Liver (tissue), 9 donors: Measurements from ENCODE around the gene AGR2. TPM values are rescaled to one million over a fixed set of nuclear protein-coding genes. Genes with fewer than 3 reads are reported as not detected.
"Not testable (repeated sequence)": the region's sequence is repeated elsewhere in the genome, so short reads cannot be mapped to it uniquely, and the experiment has no call there.

Source experiments
- DNase-seq: peaks from one replicate; pipeline ENCODE4 v3.0.0-alpha.2; 2017; ENCODE audit warnings: low spot score
- H3K27ac ChIP-seq, 2 donors: one replicate each; pipeline ENCODE4 v1.7.0; 2013; ENCODE audit warnings: inconsistent platforms in 2 of 2, low read length in 2 of 2, control low read depth in 1 of 2, low read depth in 1 of 2, mild to moderate bottlenecking in 1 of 2
- H3K27me3 ChIP-seq, 4 donors: one replicate each; pipeline versions ENCODE4 v1.6.1 to v1.7.0; 2013; ENCODE audit warnings: low read length in 3 of 4, inconsistent platforms in 1 of 4, mild to moderate bottlenecking in 1 of 4, moderate library complexity in 1 of 4; ENCODE audit not compliant: control insufficient read depth in 4 of 4, insufficient read depth in 4 of 4
- H3K36me3 ChIP-seq, 4 donors: one replicate each; pipeline versions ENCODE4 v1.6.1 to v1.7.0; 2013; ENCODE audit warnings: low read length in 3 of 4, mild to moderate bottlenecking in 3 of 4, low read depth in 1 of 4, moderate library complexity in 1 of 4; ENCODE audit not compliant: control insufficient read depth in 4 of 4, insufficient read depth in 3 of 4
- H3K4me1 ChIP-seq, 4 donors: one replicate each; pipeline versions ENCODE4 v1.6.1 to v1.7.0; 2013; ENCODE audit warnings: low read length in 3 of 4, mild to moderate bottlenecking in 3 of 4, moderate library complexity in 1 of 4; ENCODE audit not compliant: control insufficient read depth in 4 of 4, insufficient read depth in 4 of 4
- H3K4me3 ChIP-seq, 3 donors: one replicate each; pipeline versions ENCODE4 v1.6.1 to v1.7.0; 2013; ENCODE audit warnings: low read length in 3 of 3, control low read depth in 1 of 3, low read depth in 1 of 3, mild to moderate bottlenecking in 1 of 3
- H3K9ac ChIP-seq, 2 donors: one replicate each; pipeline ENCODE4 v1.7.0; 2013; ENCODE audit warnings: low read length in 2 of 2, mild to moderate bottlenecking in 2 of 2, moderate library complexity in 2 of 2, control low read depth in 1 of 2, low read depth in 1 of 2
- H3K9me3 ChIP-seq, 4 donors: one replicate each; pipeline versions ENCODE4 v1.6.1 to v1.7.0; 2013; ENCODE audit warnings: low read length in 3 of 4; ENCODE audit not compliant: control insufficient read depth in 4 of 4
- EGR1 ChIP-seq, 2 donors: IDR thresholded peaks; 2 replicates each; pipeline ENCODE4 v1.6.1; 2016 to 2018; ENCODE audit warnings: antibody characterized with exemption in 2 of 2, low read depth in 2 of 2
- FOXA1 ChIP-seq: IDR thresholded peaks from 2 replicates; pipeline ENCODE4 v1.6.1; 2016; ENCODE audit warnings: antibody characterized with exemption
- FOXA2 ChIP-seq: IDR thresholded peaks from 2 replicates; pipeline ENCODE4 v1.6.1; 2016; ENCODE audit warnings: antibody characterized with exemption
- GABPA ChIP-seq, 2 donors: IDR thresholded peaks in 1 of 2; conservative IDR thresholded peaks in 1 of 2; 2 replicates each; pipeline ENCODE4 v1.6.1; 2016; ENCODE audit warnings: antibody characterized with exemption in 2 of 2, mild to moderate bottlenecking in 1 of 2, moderate library complexity in 1 of 2
- HNF4A ChIP-seq, 2 donors: conservative IDR thresholded peaks; 2 replicates each; pipeline ENCODE4 v1.6.1; 2016; ENCODE audit warnings: antibody characterized with exemption in 2 of 2, mild to moderate bottlenecking in 2 of 2
- HNF4G ChIP-seq: IDR thresholded peaks from 2 replicates; pipeline ENCODE4 v1.6.1; 2016; ENCODE audit warnings: antibody characterized with exemption
- JUND ChIP-seq, 2 donors: IDR thresholded peaks; 2 replicates each; pipeline ENCODE4 v1.6.1; 2016; ENCODE audit warnings: antibody characterized with exemption in 2 of 2
- MAX ChIP-seq: IDR thresholded peaks from 2 replicates; pipeline ENCODE4 v1.6.1; 2016; ENCODE audit warnings: antibody characterized with exemption
- NR2F2 ChIP-seq: IDR thresholded peaks from 2 replicates; pipeline ENCODE4 v1.6.1; 2016; ENCODE audit warnings: antibody characterized with exemption
- RAD21 ChIP-seq, 2 donors: IDR thresholded peaks; 2 replicates each; pipeline ENCODE4 v1.6.1; 2016; ENCODE audit warnings: antibody characterized with exemption in 2 of 2, mild to moderate bottlenecking in 2 of 2
- RXRA ChIP-seq, 2 donors: IDR thresholded peaks; 2 replicates each; pipeline ENCODE4 v1.6.1; 2017 to 2018; ENCODE audit warnings: antibody characterized with exemption in 2 of 2, mild to moderate bottlenecking in 1 of 2
- SP1 ChIP-seq: IDR thresholded peaks from 2 replicates; pipeline ENCODE4 v1.6.1; 2018; ENCODE audit warnings: antibody characterized with exemption, mild to moderate bottlenecking
- TAF1 ChIP-seq: conservative IDR thresholded peaks from 2 replicates; pipeline ENCODE4 v1.6.1; 2016; ENCODE audit warnings: antibody characterized with exemption, mild to moderate bottlenecking
- YY1 ChIP-seq: IDR thresholded peaks from 2 replicates; pipeline ENCODE4 v1.6.1; 2016; ENCODE audit warnings: antibody characterized with exemption, mild to moderate bottlenecking
- ZBTB33 ChIP-seq: IDR thresholded peaks from 2 replicates; pipeline ENCODE4 v1.6.1; 2016; ENCODE audit warnings: antibody characterized with exemption
- WGBS: extraction: QIAGEN DNeasy Blood & Tissue Kit; methylation state at CpG from one replicate; pipeline ENCODE4 v1.1.7; 2013; 5-methylcytosine and 5-hydroxymethylcytosine counted together
- polyA plus RNA-seq, 2 donors: library from polyadenylated mRNA; stranded (reverse) in 1 of 2; unstranded in 1 of 2; fragments of 200-250 nt in 1 of 2; fragments of >200 nt in 1 of 2; fragmentation: Nextera tagmentation in 1 of 2; extraction: Ambion mirVana in 1 of 2; gene quantifications; one replicate each; pipeline versions ENCODE4 v1.2.1 to v1.2.3, GENCODE V29; 2013 to 2015
- total RNA-seq, 2 donors: library from RNA; depleted of rRNA; stranded (reverse); fragments of >200 nt; gene quantifications; one replicate each; pipeline ENCODE4 v1.2.3, GENCODE V29; 2014
- TF ChIP-seq, protein P1 (sequence below): IDR thresholded peaks from 2 replicates; pipeline ENCODE4 v1.6.1; 2016; ENCODE audit warnings: antibody characterized with exemption
- TF ChIP-seq, protein P2 (sequence below): IDR thresholded peaks from 2 replicates; pipeline ENCODE4 v1.6.1; 2016; ENCODE audit warnings: antibody characterized with exemption, mild to moderate bottlenecking
- TF ChIP-seq, protein P3 (sequence below): fragments of 150-350 bp; IDR thresholded peaks from 2 replicates; pipeline ENCODE4 v1.5.1; 2017; ENCODE audit warnings: improper control_type of control experiment, low read depth, low read length; ENCODE audit not compliant: missing input control
- donor health status: healthy.
- donor health status: healthy.
- donor health status: healthy.
- donor health status: healthy.
- donor health status: healthy.

Gene AGR2
- total RNA-seq = under 1 TPM in 1 of 2 donors, not detected in 1; 0.37 TPM
- under 1 TPM in 1 of 2 donors, not detected in 1; 0.45 TPM for polyA plus RNA-seq

GRCh38 chr7:16804674-16805439 lies at the start of gene AGR2:
Gene AGR2, minus strand, starts transcription at chr7:16804999. Its CDS starts 3,203 bp downstream, at chr7:16801796.
- DNase-seq = no peak
- H3K9me3 ChIP-seq = no peaks in the 10 kb centered on the region
- no peaks in the 10 kb centered on the region for H3K4me1 ChIP-seq
- H3K36me3 ChIP-seq = no peaks in the 10 kb centered on the region
- H3K4me3 ChIP-seq = no peak within 1 kb of the TSS
- no peak within 1 kb of the TSS for H3K9ac ChIP-seq
- TF ChIP-seq SP1 (no peak), ZBTB33 (no peak), NR2F2 (no peak), FOXA1 (no peak), JUND (IDR thresholded peaks at IDR 0.05) (no peak), FOXA2 (no peak), RAD21 (IDR thresholded peaks at IDR 0.05) (no peak), HNF4A (conservative IDR thresholded peaks at IDR 0.05) (no peak), RXRA (IDR thresholded peaks at IDR 0.05) (no peak), TAF1 (no peak), GABPA (IDR thresholded peaks at IDR 0.05 in 1 of 2, conservative IDR thresholded peaks at IDR 0.05 in 1 of 2) (no peak), YY1 (no peak), EGR1 (IDR thresholded peaks at IDR 0.05; ENCODE audit: low read depth in 2 of 2) (no peak), HNF4G (no peak), MAX (no peak)
- TF ChIP-seq, protein P1, sequence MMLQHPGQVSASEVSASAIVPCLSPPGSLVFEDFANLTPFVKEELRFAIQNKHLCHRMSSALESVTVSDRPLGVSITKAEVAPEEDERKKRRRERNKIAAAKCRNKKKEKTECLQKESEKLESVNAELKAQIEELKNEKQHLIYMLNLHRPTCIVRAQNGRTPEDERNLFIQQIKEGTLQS = no peak
- TF ChIP-seq, protein P2, sequence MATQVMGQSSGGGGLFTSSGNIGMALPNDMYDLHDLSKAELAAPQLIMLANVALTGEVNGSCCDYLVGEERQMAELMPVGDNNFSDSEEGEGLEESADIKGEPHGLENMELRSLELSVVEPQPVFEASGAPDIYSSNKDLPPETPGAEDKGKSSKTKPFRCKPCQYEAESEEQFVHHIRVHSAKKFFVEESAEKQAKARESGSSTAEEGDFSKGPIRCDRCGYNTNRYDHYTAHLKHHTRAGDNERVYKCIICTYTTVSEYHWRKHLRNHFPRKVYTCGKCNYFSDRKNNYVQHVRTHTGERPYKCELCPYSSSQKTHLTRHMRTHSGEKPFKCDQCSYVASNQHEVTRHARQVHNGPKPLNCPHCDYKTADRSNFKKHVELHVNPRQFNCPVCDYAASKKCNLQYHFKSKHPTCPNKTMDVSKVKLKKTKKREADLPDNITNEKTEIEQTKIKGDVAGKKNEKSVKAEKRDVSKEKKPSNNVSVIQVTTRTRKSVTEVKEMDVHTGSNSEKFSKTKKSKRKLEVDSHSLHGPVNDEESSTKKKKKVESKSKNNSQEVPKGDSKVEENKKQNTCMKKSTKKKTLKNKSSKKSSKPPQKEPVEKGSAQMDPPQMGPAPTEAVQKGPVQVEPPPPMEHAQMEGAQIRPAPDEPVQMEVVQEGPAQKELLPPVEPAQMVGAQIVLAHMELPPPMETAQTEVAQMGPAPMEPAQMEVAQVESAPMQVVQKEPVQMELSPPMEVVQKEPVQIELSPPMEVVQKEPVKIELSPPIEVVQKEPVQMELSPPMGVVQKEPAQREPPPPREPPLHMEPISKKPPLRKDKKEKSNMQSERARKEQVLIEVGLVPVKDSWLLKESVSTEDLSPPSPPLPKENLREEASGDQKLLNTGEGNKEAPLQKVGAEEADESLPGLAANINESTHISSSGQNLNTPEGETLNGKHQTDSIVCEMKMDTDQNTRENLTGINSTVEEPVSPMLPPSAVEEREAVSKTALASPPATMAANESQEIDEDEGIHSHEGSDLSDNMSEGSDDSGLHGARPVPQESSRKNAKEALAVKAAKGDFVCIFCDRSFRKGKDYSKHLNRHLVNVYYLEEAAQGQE = no peak
- TF ChIP-seq, protein P3, sequence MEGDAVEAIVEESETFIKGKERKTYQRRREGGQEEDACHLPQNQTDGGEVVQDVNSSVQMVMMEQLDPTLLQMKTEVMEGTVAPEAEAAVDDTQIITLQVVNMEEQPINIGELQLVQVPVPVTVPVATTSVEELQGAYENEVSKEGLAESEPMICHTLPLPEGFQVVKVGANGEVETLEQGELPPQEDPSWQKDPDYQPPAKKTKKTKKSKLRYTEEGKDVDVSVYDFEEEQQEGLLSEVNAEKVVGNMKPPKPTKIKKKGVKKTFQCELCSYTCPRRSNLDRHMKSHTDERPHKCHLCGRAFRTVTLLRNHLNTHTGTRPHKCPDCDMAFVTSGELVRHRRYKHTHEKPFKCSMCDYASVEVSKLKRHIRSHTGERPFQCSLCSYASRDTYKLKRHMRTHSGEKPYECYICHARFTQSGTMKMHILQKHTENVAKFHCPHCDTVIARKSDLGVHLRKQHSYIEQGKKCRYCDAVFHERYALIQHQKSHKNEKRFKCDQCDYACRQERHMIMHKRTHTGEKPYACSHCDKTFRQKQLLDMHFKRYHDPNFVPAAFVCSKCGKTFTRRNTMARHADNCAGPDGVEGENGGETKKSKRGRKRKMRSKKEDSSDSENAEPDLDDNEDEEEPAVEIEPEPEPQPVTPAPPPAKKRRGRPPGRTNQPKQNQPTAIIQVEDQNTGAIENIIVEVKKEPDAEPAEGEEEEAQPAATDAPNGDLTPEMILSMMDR = no peak
- no peak within 1 kb of the TSS for H3K27ac ChIP-seq
- H3K27me3 ChIP-seq = no peaks in the 10 kb centered on the region
- WGBS = 72% methylated on average over 13 of the region's 13 CpGs

DNA sequence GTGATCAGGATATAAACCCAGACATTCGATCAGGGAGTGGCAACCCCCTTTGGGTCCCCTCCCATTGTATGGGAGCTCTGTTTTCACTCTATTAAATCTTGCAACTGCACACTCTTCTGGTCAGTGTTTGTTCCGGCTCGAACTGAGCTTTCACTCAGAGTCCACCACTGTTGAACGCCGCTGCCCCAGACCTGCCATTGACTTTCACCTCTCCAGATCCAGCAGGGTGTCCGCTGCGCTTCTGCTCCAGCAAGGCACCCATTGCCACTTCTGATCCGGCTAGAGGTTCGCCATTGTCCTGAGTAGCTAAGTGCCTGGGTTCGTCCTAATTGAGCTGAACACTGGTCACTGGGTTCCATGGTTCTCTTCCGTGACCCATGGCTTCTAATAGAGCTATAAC lies 48.4 kb upstream of the AGR2 start:
- not testable (repeated sequence) for H3K4me1 ChIP-seq, H3K9ac ChIP-seq, H3K4me3 ChIP-seq, H3K9me3 ChIP-seq, H3K27ac ChIP-seq, H3K27me3 ChIP-seq, DNase-seq, H3K36me3 ChIP-seq
- 91% methylated on average over 11 of the region's 11 CpGs for WGBS
